H9 (cell line): ENCODE results near the gene SCARB2. TPM values are rescaled to one million over a fixed set of nuclear protein-coding genes. Genes with fewer than 3 reads are reported as not detected.

Experiments
- DNase-seq: peaks from one replicate; pipeline ENCODE4 v3.0.0-alpha.2; 2017
- H2AFZ ChIP-seq: one replicate; pipeline ENCODE4 v1.6.1; 2013; ENCODE audit warnings: mild to moderate bottlenecking, low read length, control low read depth, moderate library complexity
- H2AK5ac ChIP-seq: 2 replicates; pipeline ENCODE4 v1.6.1; 2013; ENCODE audit warnings: low read length, control low read depth, mixed read lengths; ENCODE audit not compliant: insufficient read length
- H2BK120ac ChIP-seq: one replicate; pipeline ENCODE4 v1.6.1; 2013; ENCODE audit warnings: low read depth, mild to moderate bottlenecking, low read length, control low read depth, inconsistent platforms; ENCODE audit not compliant: poor library complexity, severe bottlenecking
- H2BK12ac ChIP-seq: 2 replicates; pipeline ENCODE4 v1.6.1; 2013; ENCODE audit warnings: low read length, control low read depth, mixed read lengths, low read depth; ENCODE audit not compliant: insufficient read length
- H2BK15ac ChIP-seq: 2 replicates; pipeline ENCODE4 v1.6.1; 2013; ENCODE audit warnings: low read depth, low read length, control low read depth
- H2BK20ac ChIP-seq: one replicate; pipeline ENCODE4 v1.6.1; 2013; ENCODE audit warnings: low read depth, mild to moderate bottlenecking, low read length, control low read depth, inconsistent platforms; ENCODE audit not compliant: poor library complexity, severe bottlenecking
- H2BK5ac ChIP-seq: 2 replicates; pipeline ENCODE4 v1.6.1; 2013; ENCODE audit warnings: low read length, control low read depth, mixed read lengths; ENCODE audit not compliant: insufficient read length
- H3K14ac ChIP-seq: 2 replicates; pipeline ENCODE4 v1.6.1; 2013; ENCODE audit warnings: low read length, control low read depth; ENCODE audit not compliant: insufficient read depth
- H3K18ac ChIP-seq: 2 replicates; pipeline ENCODE4 v1.6.1; 2013; ENCODE audit warnings: low read depth, mild to moderate bottlenecking, mixed read lengths, low read length, control low read depth; ENCODE audit not compliant: insufficient read length
- H3K23ac ChIP-seq: 2 replicates; pipeline ENCODE4 v1.6.1; 2013; ENCODE audit warnings: low read length, control low read depth, mixed read lengths, low read depth; ENCODE audit not compliant: insufficient read length
- H3K23me2 ChIP-seq: 2 replicates; pipeline ENCODE4 v1.6.1; 2013; ENCODE audit warnings: low read depth, mild to moderate bottlenecking, mixed read lengths, low read length, control low read depth; ENCODE audit not compliant: insufficient read length, poor library complexity, severe bottlenecking
- H3K27ac ChIP-seq: 2 replicates; pipeline ENCODE4 v1.5.1; 2013; ENCODE audit warnings: low read length, control low read depth, mixed read lengths, low read depth; ENCODE audit not compliant: insufficient read length
- H3K27me3 ChIP-seq: 2 replicates; pipeline ENCODE4 v1.6.1; 2013; ENCODE audit warnings: low read length, control low read depth, inconsistent platforms; ENCODE audit not compliant: insufficient read depth
- H3K4ac ChIP-seq: 2 replicates; pipeline ENCODE4 v1.6.1; 2013; ENCODE audit warnings: low read depth, mild to moderate bottlenecking, control low read depth, inconsistent platforms, low read length, moderate library complexity
- H3K4me1 ChIP-seq: 2 replicates; pipeline ENCODE4 v1.6.1; 2013; ENCODE audit warnings: low read length, control low read depth, inconsistent platforms; ENCODE audit not compliant: insufficient read depth
- H3K4me2 ChIP-seq: 2 replicates; pipeline ENCODE4 v1.6.1; 2013; ENCODE audit warnings: low read length, control low read depth, mixed read lengths; ENCODE audit not compliant: insufficient read length, insufficient read depth
- H3K56ac ChIP-seq: 2 replicates; pipeline ENCODE4 v1.6.1; 2013; ENCODE audit warnings: low read depth, mild to moderate bottlenecking, mixed read lengths, low read length, control low read depth; ENCODE audit not compliant: insufficient read length
- H3K79me1 ChIP-seq: 2 replicates; pipeline ENCODE4 v1.6.1; 2013; ENCODE audit warnings: low read depth, mild to moderate bottlenecking, moderate library complexity, low read length, control low read depth, inconsistent platforms; ENCODE audit not compliant: insufficient read depth, poor library complexity, severe bottlenecking
- H3K79me2 ChIP-seq: 2 replicates; pipeline ENCODE4 v1.6.1; 2013; ENCODE audit warnings: low read length, control low read depth, inconsistent platforms; ENCODE audit not compliant: insufficient read depth
- H3K9ac ChIP-seq: 2 replicates; pipeline ENCODE4 v1.6.1; 2013; ENCODE audit warnings: low read length, control low read depth, mixed read lengths; ENCODE audit not compliant: insufficient read length; ENCODE audit errors: extremely low read depth
- H3K9me3 ChIP-seq: one replicate; pipeline ENCODE4 v1.6.1; 2013; ENCODE audit warnings: low read depth, low read length, inconsistent platforms; ENCODE audit not compliant: control insufficient read depth
- H3T11ph ChIP-seq: one replicate; pipeline ENCODE4 v1.6.1; 2013; ENCODE audit warnings: mild to moderate bottlenecking, low read length, control low read depth, inconsistent platforms
- H4K20me1 ChIP-seq: one replicate; pipeline ENCODE4 v1.6.1; 2013; ENCODE audit not compliant: control insufficient read depth, insufficient read length, insufficient read depth
- H4K5ac ChIP-seq: 2 replicates; pipeline ENCODE4 v1.6.1; 2013; ENCODE audit warnings: low read depth, mild to moderate bottlenecking, mixed read lengths, low read length, control low read depth; ENCODE audit not compliant: insufficient read length
- H4K8ac ChIP-seq: replicated peaks from 2 replicates; pipeline ENCODE4 v1.6.1; 2013; ENCODE audit warnings: low read length, control low read depth, mixed read lengths, low read depth; ENCODE audit not compliant: insufficient read length
- H4K91ac ChIP-seq: 2 replicates; pipeline ENCODE4 v1.6.1; 2013; ENCODE audit warnings: low read depth, mild to moderate bottlenecking, moderate library complexity, mixed read lengths, low read length, control low read depth; ENCODE audit not compliant: insufficient read length
- H3K27ac Mint-ChIP-seq, 3 experiments: 2 replicates in 2 of 3; 3 replicates in 1 of 3; pipeline ENCODE4 v1.8.0; 2020 to 2021; ENCODE audit warnings: mixed read lengths in 3 of 3, mild to moderate bottlenecking in 1 of 3, moderate library complexity in 1 of 3
- H3K27me3 Mint-ChIP-seq: 2 replicates; pipeline ENCODE4 v1.8.0; 2021; ENCODE audit warnings: low read depth, mild to moderate bottlenecking, moderate library complexity, mixed read lengths
- H3K36me3 Mint-ChIP-seq, 3 experiments: 2 replicates in 2 of 3; 3 replicates in 1 of 3; pipeline ENCODE4 v1.8.0; 2020 to 2021; ENCODE audit warnings: low read depth in 3 of 3, mixed read lengths in 3 of 3; ENCODE audit not compliant: insufficient read depth in 1 of 3
- H3K4me1 Mint-ChIP-seq, 2 experiments: 2 replicates each; pipeline ENCODE4 v1.8.0; 2020; ENCODE audit warnings: mixed read lengths in 2 of 2
- H3K4me3 Mint-ChIP-seq, 2 experiments: 2 replicates in 1 of 2; 3 replicates in 1 of 2; pipeline ENCODE4 v1.8.0; 2020 to 2021; ENCODE audit warnings: mild to moderate bottlenecking in 2 of 2, mixed read lengths in 2 of 2, moderate library complexity in 1 of 2
- H3K9me3 Mint-ChIP-seq, 2 experiments: 2 replicates in 1 of 2; 3 replicates in 1 of 2; pipeline ENCODE4 v1.8.0; 2020; ENCODE audit warnings: mild to moderate bottlenecking in 2 of 2, mixed read lengths in 2 of 2, moderate library complexity in 1 of 2
- CTCF ChIP-seq: fragments of 200-600 bp; sonication (generic); conservative IDR thresholded peaks from 3 replicates; pipeline ENCODE4 v1.8.0; 2021; ENCODE audit warnings: antibody characterized with exemption, mild to moderate bottlenecking
- WGBS: extraction: QIAGEN DNeasy Blood & Tissue Kit; methylation state at CpG from one replicate; pipeline ENCODE4 v1.1.7; 2013; ENCODE audit warnings: missing lambda C conversion rate, low lambda C conversion rate, mixed read lengths; ENCODE audit not compliant: insufficient read length; ENCODE audit errors: extremely low coverage; 5-methylcytosine and 5-hydroxymethylcytosine counted together
- total RNA-seq: library from RNA; stranded (reverse); gene quantifications from 2 replicates; pipeline ENCODE4 v1.2.1, GENCODE V29; 2021

The SCARB2 gene
- total RNA-seq, 1 experiment from 2014 or later, result 36.4 TPM

GRCh38 chr4:76117536-76117935 is 96.1 kb downstream of the SCARB2 start:
- Histone ChIP-seq H4K5ac (no peak overlapping the region), H2AFZ (no peak overlapping the region), H3K56ac (no peak overlapping the region), H3K9me3 (no peaks in the 10 kb centered on the region), H3K9ac (no peak overlapping the region), H3K4ac (no peak overlapping the region), H2BK20ac (no peak overlapping the region), H3K79me2 (no peaks in the 10 kb centered on the region), H4K91ac (no peak overlapping the region), H3K79me1 (no peaks in the 10 kb centered on the region), H4K8ac (no peak overlapping the region), H3K14ac (no peak overlapping the region), H3K4me2 (no peak overlapping the region), H2BK5ac (no peak overlapping the region), H3K23ac (no peak overlapping the region), H3T11ph (no peak overlapping the region), H3K27me3 (no peaks in the 10 kb centered on the region), H3K4me1 (no peaks in the 10 kb centered on the region), H2BK120ac (no peak overlapping the region), H3K18ac (no peak overlapping the region), H2AK5ac (no peak overlapping the region), H2BK12ac (no peak overlapping the region), H3K27ac (no peak overlapping the region), H3K23me2 (no peaks in the 10 kb centered on the region), H4K20me1 (no peaks in the 10 kb centered on the region), H2BK15ac (no peak overlapping the region)
- TF ChIP-seq CTCF, result no peak
- H3K4me1 Mint-ChIP-seq, result no peaks in the 10 kb centered on the region
- H3K27me3 Mint-ChIP-seq, result no peaks in the 10 kb centered on the region
- no peak for DNase-seq
- no peaks in the 10 kb centered on the region for H3K9me3 Mint-ChIP-seq
- no peak overlapping the region for H3K4me3 Mint-ChIP-seq
- no peak overlapping the region for H3K27ac Mint-ChIP-seq
- peaks cover 40 to 85% (median 77%) of the 10 kb centered on the region in 3 experiments for H3K36me3 Mint-ChIP-seq
- WGBS, result no CpG with 5 or more reads among the region's 5 CpGs
